Hematopoietic multipotent progenitor cell treated with erythropoietin and hydrocortisone succinate and interleukin-3 and kit ligand, for 8 days (in vitro differentiated cells): ENCODE results near the gene DLEC1.

Source experiments
- DNase-seq: peaks from one replicate; pipeline ENCODE4 v3.0.0-alpha.2; 2015

DLEC1 gene

DNA sequence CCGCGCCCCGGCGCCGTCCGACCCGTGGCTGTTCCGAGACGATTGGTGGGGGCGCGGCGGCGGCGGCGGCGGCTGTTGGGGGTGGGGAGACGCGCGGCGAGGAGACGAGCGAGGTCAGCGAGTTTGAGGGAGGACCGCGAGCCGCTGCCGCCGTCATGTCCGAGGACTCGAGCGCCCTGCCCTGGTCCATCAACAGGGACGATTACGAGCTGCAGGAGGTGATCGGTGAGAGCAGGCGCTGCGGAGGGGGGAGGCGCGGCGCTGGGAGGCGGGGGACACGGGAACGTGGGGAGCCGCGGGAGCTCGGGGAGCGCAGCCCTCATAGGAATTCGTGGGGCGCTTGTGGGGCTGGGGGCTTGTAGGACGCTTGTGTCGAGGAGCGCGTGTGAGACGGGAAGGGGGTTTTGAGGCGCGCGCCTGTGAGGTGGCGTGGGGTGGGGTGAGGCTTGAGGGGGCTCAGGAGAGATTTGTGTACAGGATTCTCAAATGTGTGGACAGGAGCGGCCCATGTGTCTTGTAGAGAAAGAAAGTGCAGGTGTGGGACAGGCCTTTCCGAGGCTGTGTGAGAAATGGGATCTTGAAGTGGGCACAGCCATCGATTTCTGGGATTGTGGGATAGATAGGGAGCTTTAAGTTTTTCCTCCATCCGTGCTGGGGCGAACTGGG is 126.8 kb downstream of the DLEC1 start:
- no peak for DNase-seq

DNA sequence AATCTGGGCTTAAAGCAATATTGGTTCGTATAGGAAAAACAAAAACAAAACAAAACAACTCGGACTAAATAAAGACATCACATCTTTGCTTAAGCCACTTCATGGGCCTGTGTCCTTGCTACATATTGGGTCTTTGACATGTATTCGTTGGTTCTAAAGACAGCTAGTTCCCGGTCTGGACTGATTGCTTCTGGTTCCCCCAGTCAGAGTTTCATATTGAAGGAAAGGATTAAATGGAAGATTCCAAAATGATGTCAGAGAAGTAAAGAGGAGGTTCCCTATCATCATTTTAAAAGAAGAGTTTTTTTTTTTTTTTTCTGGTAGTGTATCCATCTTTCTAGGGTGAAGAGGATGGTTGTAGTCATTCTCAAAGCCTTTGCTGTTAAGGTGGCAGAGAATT is 128.6 kb downstream of the DLEC1 start:
- no peak for DNase-seq

DNA sequence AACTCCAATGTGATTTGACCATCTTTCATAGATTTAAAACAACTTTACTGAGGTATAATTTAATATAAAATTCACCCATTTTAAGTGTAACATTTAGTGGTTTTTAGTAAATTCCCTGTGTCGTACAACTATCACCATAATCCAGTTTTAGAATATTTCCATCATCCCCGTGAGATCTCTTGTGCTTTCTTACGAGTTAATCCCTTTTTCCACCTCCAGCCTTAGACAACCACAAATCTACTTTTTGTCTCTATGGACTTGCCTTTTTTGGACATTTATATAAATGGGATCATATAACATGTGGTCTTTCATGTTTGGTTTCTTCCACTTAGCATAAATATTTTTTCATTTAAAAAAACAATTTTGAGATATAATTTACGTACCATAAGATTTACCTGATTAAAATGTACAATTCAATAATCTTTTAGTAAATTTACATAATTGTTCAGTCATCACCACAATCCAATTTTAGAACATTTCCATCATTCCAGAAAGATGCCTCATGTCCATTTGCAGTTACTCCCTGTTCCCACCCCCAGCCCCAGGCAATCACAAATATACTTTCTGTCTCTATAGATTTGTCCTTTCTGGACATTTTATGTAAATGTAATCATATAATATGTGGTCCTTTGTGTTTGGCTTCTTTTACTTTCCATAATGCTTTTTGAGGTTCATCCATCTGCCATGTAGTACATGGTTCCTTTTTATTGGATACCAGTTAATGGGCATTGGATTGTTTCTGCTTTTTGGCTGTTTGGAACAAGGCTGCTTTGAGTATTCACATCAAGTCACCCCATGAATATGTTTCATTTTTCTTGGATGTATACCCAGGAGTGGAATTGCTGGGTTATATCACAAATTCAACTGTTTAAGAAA is 129.4 kb downstream of the DLEC1 start:
- no peak for DNase-seq

DNA sequence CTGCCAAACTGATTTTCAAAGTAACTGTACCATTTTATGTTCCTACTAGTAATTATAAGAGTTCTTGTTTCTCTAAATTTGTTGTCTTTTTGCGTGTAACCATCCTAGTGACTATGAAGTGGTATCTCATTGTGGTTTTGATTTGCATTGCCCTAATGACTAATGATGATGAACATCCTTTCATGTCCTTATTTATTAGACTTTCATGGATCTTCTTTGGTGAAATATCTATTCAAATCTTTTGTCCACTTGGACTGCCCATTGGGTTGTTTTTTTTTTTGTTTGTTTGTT is 130.0 kb downstream of the DLEC1 start:
- DNase-seq, result no peak

DNA sequence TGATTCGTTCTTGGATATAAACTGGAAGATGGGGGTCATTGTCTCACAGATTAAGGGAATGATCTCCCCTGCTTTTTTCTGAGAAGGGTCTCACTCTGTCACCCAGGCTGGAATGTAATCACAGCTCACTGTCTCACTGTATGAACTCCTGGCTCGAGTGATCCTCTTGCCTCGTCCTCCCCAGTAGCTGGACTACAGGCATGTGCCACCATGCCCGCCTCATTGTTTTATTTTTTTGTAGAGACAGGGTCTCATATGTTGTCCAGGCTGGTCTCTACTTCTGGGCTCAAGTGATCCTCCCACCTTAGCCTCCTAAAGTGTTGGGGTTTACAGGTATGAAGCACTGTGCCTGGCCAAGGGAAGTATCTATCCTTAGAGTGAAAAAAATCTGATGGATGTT is 131.7 kb downstream of the DLEC1 start:
- DNase-seq, result no peak

DNA sequence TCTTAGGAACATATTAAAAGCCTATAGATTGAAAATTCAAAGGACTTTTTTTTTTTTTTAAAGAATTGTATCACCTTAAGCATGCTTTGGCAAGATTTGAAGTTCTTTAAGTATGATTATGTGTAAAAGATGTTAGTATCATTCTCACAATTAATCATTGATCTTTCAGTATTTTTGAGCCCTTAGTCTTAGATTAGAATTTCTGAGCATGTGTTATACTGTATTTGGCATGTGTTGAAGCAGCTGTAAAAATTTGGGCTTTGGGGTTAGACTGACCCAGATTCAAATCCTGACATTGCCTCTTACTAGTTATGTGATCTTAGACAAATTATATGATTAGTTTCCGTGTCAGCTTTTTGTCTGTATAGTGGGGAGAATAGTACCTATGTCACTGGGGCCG is 132.6 kb downstream of the DLEC1 start:
- DNase-seq, result no peak
